ENCODE measurements around the gene STXBP6.

DNA sequence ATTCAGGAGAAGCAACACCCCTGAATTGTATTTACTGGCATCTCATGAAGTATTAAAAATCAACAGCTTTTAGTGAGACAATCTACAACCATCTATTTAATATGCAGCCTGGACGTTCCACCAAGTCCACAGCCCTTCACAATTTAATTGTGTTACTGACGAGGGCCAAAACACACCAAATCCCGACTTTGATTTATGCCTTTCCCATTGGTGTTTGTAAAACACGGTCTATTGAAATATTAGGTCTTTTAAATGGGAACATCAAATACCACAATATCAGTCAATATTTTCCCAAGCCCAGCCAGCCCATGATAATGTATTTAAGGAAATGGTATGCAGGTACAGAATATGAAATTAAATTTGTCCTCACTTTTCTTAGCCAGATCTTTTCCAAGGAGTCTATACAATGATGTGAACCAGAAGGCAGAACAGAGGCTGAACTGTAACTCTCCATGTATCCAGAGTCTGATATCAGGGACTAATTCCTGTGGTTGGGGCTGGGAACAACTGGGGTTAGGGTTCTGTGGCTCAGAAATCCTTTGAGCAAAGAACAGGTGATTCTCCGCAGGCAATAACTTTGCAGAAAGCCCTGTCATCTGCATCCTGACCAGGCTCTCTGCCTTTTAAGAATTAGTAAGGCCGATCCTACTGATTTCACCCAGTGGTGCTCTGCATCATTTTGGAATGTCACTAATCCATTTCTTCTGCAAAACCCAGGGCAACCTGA, 236.7 kb downstream of the STXBP6 start:
- TF ChIP-seq, protein P1, sequence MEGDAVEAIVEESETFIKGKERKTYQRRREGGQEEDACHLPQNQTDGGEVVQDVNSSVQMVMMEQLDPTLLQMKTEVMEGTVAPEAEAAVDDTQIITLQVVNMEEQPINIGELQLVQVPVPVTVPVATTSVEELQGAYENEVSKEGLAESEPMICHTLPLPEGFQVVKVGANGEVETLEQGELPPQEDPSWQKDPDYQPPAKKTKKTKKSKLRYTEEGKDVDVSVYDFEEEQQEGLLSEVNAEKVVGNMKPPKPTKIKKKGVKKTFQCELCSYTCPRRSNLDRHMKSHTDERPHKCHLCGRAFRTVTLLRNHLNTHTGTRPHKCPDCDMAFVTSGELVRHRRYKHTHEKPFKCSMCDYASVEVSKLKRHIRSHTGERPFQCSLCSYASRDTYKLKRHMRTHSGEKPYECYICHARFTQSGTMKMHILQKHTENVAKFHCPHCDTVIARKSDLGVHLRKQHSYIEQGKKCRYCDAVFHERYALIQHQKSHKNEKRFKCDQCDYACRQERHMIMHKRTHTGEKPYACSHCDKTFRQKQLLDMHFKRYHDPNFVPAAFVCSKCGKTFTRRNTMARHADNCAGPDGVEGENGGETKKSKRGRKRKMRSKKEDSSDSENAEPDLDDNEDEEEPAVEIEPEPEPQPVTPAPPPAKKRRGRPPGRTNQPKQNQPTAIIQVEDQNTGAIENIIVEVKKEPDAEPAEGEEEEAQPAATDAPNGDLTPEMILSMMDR (IDR thresholded peaks at IDR 0.05; ENCODE audit: insufficient read depth, low read depth, low read length), result no peak
- no peak for TF ChIP-seq EZH2 (IDR thresholded peaks at IDR 0.05; ENCODE audit: insufficient read depth, low read length)

All from astrocyte (in vitro differentiated cells and primary cell).